Heart left ventricle (tissue), 16 donors: ENCODE results near the gene SP6. TPM values are rescaled to one million over a fixed set of nuclear protein-coding genes. Genes with fewer than 3 reads are reported as not detected.

Experiments used
- ATAC-seq, 4 donors: fragments of 200-7000 bp; cut with Tn5 transposase; one replicate each; pipeline ENCODE4 v1.9.1; 2020 to 2022; ENCODE audit warnings: moderate library complexity in 4 of 4, mild to moderate bottlenecking in 3 of 4, moderate number of reproducible peaks in 1 of 4
- DNase-seq, 5 donors: peaks; one replicate each; pipeline ENCODE4 v3.0.0-alpha.2; 2020
- H3K27ac ChIP-seq, 12 donors: fragments of 200-600 bp; sonication (generic) in 4 of 12; one replicate each; pipeline versions ENCODE4 v1.5.0 to v1.8.0; 2016 to 2022; ENCODE audit warnings: mild to moderate bottlenecking in 2 of 12
- H3K27me3 ChIP-seq, 9 donors: fragments of 200-600 bp; sonication (generic) in 2 of 9; one replicate each; pipeline versions ENCODE4 v1.5.1 to v1.8.0; 2016 to 2022; ENCODE audit warnings: mild to moderate bottlenecking in 3 of 9
- H3K36me3 ChIP-seq, 9 donors: fragments of 200-600 bp; sonication (generic) in 2 of 9; one replicate each; pipeline versions ENCODE4 v1.5.0 to v1.8.0; 2018 to 2022; ENCODE audit warnings: mild to moderate bottlenecking in 2 of 9
- H3K4me1 ChIP-seq, 12 donors: fragments of 200-600 bp; sonication (generic) in 4 of 12; one replicate each; pipeline versions ENCODE4 v1.5.0 to v1.8.0; 2016 to 2022; ENCODE audit warnings: mild to moderate bottlenecking in 3 of 12
- H3K4me3 ChIP-seq, 12 donors: fragments of 200-600 bp; sonication (generic) in 4 of 12; one replicate each; pipeline versions ENCODE4 v1.5.0 to v1.8.0; 2017 to 2022; ENCODE audit warnings: mild to moderate bottlenecking in 9 of 12, moderate library complexity in 4 of 12
- H3K9me3 ChIP-seq, 12 donors: fragments of 200-600 bp; sonication (generic) in 4 of 12; one replicate each; pipeline versions ENCODE4 v1.5.0 to v1.8.0; 2016 to 2022; ENCODE audit warnings: mild to moderate bottlenecking in 1 of 12
- CTCF ChIP-seq, 12 donors: fragments of 200-600 bp; sonication (generic) in 4 of 12; IDR thresholded peaks; one replicate each; pipeline versions ENCODE4 v1.5.0 to v1.8.0; 2018 to 2022; ENCODE audit warnings: antibody characterized with exemption in 12 of 12, mild to moderate bottlenecking in 5 of 12
- POLR2A ChIP-seq, 2 donors: fragments of 450-650 bp; IDR thresholded peaks; one replicate each; pipeline ENCODE4 v1.6.1; 2017; ENCODE audit warnings: antibody characterized with exemption in 2 of 2, mild to moderate bottlenecking in 2 of 2, moderate library complexity in 2 of 2
- WGBS, 4 donors: extraction: QIAGEN DNeasy Blood & Tissue Kit in 2 of 4; methylation state at CpG; one replicate each; pipeline versions ENCODE4 v1.1.5 to v1.1.7; 2013 to 2018; 5-methylcytosine and 5-hydroxymethylcytosine counted together
- intact Hi-C, 10 donors: fragments of 100-400 bp; cut with DNase I; formaldehyde crosslinking; loops; one replicate each; pipeline versions ENCODE4 v1.11.1 to v1.14.2; 2022
- polyA plus RNA-seq, 2 donors: library from polyadenylated mRNA; stranded (reverse); fragments of 200-250 nt; gene quantifications; one replicate each; pipeline ENCODE4 v1.2.3, GENCODE V29; 2013
- total RNA-seq, 9 donors: library from RNA; depleted of rRNA in 2 of 9; stranded (reverse); fragments of >200 nt in 2 of 9; fragmentation: NEBNext Ultra II Directional in 3 of 9; extraction: Animal tissue kit (Norgen Biotek cat#: 25700) in 3 of 9; gene quantifications; one replicate each; pipeline versions ENCODE4 v1.1.0 to v1.2.4, GENCODE V29; 2016 to 2023
- donor health status: ischemic (EF 13 %, LVEDD 7.1; RV severe dilation, severe dysfunction).
- donor health status: healthy with polysubstance abuse.
- donor health status: DM: no; HTN: yes; CAD: no.
- donor health status: DM: no; HTN: no; CAD: no.
- donor health status: ischemic (EF 25% LVEDD 6.9; RV normal size, moderate dysfunction).
- donor health status: ischemic (EF 25% LVEDD 5.7; RV mildly dilated, moderate dysfunction).
- donor health status: healthy.
- donor health status: DM: yes; HTN: yes; CAD: no.
- donor health status: ischemic (EF 35%, LVEDD 5.7; RV mildly dilated, moderate dysfunction).
- donor health status: nonischemic (EF 11% LVEDD 7.7; RV severe dilation, severe dysfunction).
- donor health status: DM: yes; HTN: yes; CAD: no.
- donor health status: PGD.
- donor health status: ischemic (EF 29% LVEDD 5.4; RV normal size, mild dysfunction).
- donor health status: nonischemic (EF 23%, LVEDD 6.1; RV moderate dilation, normal function).

The SP6 gene
- total and polyA plus RNA-seq, 11 donors, result 0.12 to 2.5 (median 0.32) TPM; not detected in 2

GRCh38 chr17:47821424-47822391 lies 29.3 kb downstream of the SP6 start, which contains the start of gene OSBPL7:
OSBPL7 (minus strand) TSS chr17:47821794; CDS start chr17:47820278, 1,516 bp downstream.
- DNase-seq (peak; percentile 77 to 86 (median 84)), ATAC-seq (peak; percentile 86 to 94 (median 91))
- H3K27me3 ChIP-seq, result no peaks in the 10 kb centered on the region
- 3 to 4% (median 3%) methylated on average over 20 to 21 of the region's 21 CpGs for WGBS, 4 donors
- intact Hi-C loops, result no loop called here
- H3K27ac ChIP-seq, result peak within 1 kb of the TSS in 11 of 12 donors; percentile 31 to 77 (median 60)
- H3K4me1 ChIP-seq, result peaks cover 0 to 27% (median 18%) of the 10 kb centered on the region in 12 donors
- H3K36me3 ChIP-seq, result peaks cover 0 to 66% (median 55%) of the 10 kb centered on the region in 9 donors
- H3K4me3 ChIP-seq, result peak within 1 kb of the TSS; percentile 56 to 99 (median 78)
- TF ChIP-seq POLR2A (IDR thresholded peaks at IDR 0.05) (peak in 1 of 2 donors; percentile 41), CTCF (IDR thresholded peaks at IDR 0.05) (peak in 6 of 12 donors; percentile 13 to 50 (median 39))
- no peaks in the 10 kb centered on the region for H3K9me3 ChIP-seq

- Histone ChIP-seq H3K27ac (peak overlapping the region in 10 of 12 donors; percentile 46 to 77 (median 60)), H3K9me3 (no peaks in the 10 kb centered on the region), H3K4me3 (peak overlapping the region; percentile 56 to 99 (median 78)), H3K27me3 (no peaks in the 10 kb centered on the region), H3K36me3 (peaks cover 0 to 66% (median 55%) of the 10 kb centered on the region in 9 donors), H3K4me1 (peaks cover 0 to 27% (median 18%) of the 10 kb centered on the region in 12 donors)
- no peak for ATAC-seq
- intact Hi-C loops, result no loop called here
- no peak for TF ChIP-seq POLR2A (IDR thresholded peaks at IDR 0.05)
- no peak for TF ChIP-seq CTCF (IDR thresholded peaks at IDR 0.05)
- DNase-seq, result peak in 1 of 5 donors; percentile 53
- 3 to 27% (median 11%) methylated on average over 3 to 4 of the region's 4 CpGs for WGBS, 4 donors
These were observed 29.9 kb downstream of the SP6 start for GRCh38 chr17:47821031-47821423.

GRCh38 chr17:47820033-47820789 lies 30.8 kb downstream of the SP6 start:
- no peaks in the 10 kb centered on the region for H3K9me3 ChIP-seq
- intact Hi-C loops, result no loop called here
- H3K27ac ChIP-seq, result peak overlapping the region in 1 of 12 donors; percentile 77
- H3K4me1 ChIP-seq, result peaks cover 0 to 27% (median 18%) of the 10 kb centered on the region in 12 donors
- no peaks in the 10 kb centered on the region for H3K27me3 ChIP-seq
- no peak for TF ChIP-seq CTCF (IDR thresholded peaks at IDR 0.05)
- TF ChIP-seq POLR2A (IDR thresholded peaks at IDR 0.05), result no peak
- H3K36me3 ChIP-seq, result peaks cover 0 to 66% (median 56%) of the 10 kb centered on the region in 9 donors
- 60 to 65% (median 63%) methylated on average over 11 to 12 of the region's 12 CpGs for WGBS, 4 donors
- ATAC-seq (peak in 3 of 4 donors; percentile 44 to 56 (median 44)), DNase-seq (peak in 3 of 5 donors; percentile 23 to 64 (median 51))
- H3K4me3 ChIP-seq, result peak overlapping the region in 3 of 12 donors; percentile 80 to 99 (median 89)
